Forelimb muscle (tissue), 1 donor: ENCODE data around the gene ARL5A. TPM values are rescaled to one million over a fixed set of nuclear protein-coding genes. Genes with fewer than 3 reads are reported as not detected.

Experiments
- DNase-seq: peaks from one replicate; pipeline ENCODE4 v3.0.0-alpha.2; 2013; ENCODE audit warnings: low read depth
- polyA plus RNA-seq: library from polyadenylated mRNA; unstranded; fragments of 120-200 nt; gene quantifications from one replicate; pipeline ENCODE4 v1.2.1, GENCODE V29; 2013; ENCODE audit not compliant: insufficient read length

ARL5A gene
- polyA plus RNA-seq, 1 donor, result 21.7 TPM

GRCh38 chr2:151840216-151841046 is 12.2 kb upstream of the ARL5A start:
- no peak for DNase-seq

GRCh38 chr2:151837926-151838325 is 9.7 kb upstream of the ARL5A start:
- DNase-seq, result no peak

GRCh38 chr2:151833984-151834383 is 5.8 kb upstream of the ARL5A start:
- no peak for DNase-seq

GRCh38 chr2:151830961-151831360 is 2.7 kb upstream of the ARL5A start:
- DNase-seq, result no peak

- DNase-seq, result no peak
Measured at GRCh38 chr2:151828890-151829324, 686 bp upstream of the ARL5A start.

GRCh38 chr2:151827564-151828142 is 568 bp downstream of the ARL5A start:
- no peak for DNase-seq

- DNase-seq, result no peak
Measured at GRCh38 chr2:151826737-151827157, 1.5 kb downstream of the ARL5A start.

- no peak for DNase-seq
Measured at GRCh38 chr2:151824886-151825285, 3.3 kb downstream of the ARL5A start.

GRCh38 chr2:151823651-151824050 is 4.6 kb downstream of the ARL5A start:
- DNase-seq, result no peak

- no peak for DNase-seq
Measured at GRCh38 chr2:151819920-151820319, 8.3 kb downstream of the ARL5A start.

GRCh38 chr2:151817929-151818328 is 10.3 kb downstream of the ARL5A start:
- DNase-seq, result no peak

GRCh38 chr2:151816843-151817242 is 11.4 kb downstream of the ARL5A start:
- DNase-seq, result no peak

- DNase-seq, result no peak
Measured at GRCh38 chr2:151815821-151816489, 12.3 kb downstream of the ARL5A start.

GRCh38 chr2:151810489-151810888 is 17.7 kb downstream of the ARL5A start:
- DNase-seq, result no peak

GRCh38 chr2:151809073-151809383 is 19.2 kb downstream of the ARL5A start:
- no peak for DNase-seq

GRCh38 chr2:151808258-151809072 is 19.8 kb downstream of the ARL5A start:
- DNase-seq, result no peak

GRCh38 chr2:151805961-151806360 is 22.3 kb downstream of the ARL5A start:
- DNase-seq, result no peak

GRCh38 chr2:151805343-151805742 is 22.9 kb downstream of the ARL5A start:
- DNase-seq, result no peak

- DNase-seq, result no peak
Measured at GRCh38 chr2:151803811-151804210, 24.4 kb downstream of the ARL5A start.

GRCh38 chr2:151802315-151802714 is 25.9 kb downstream of the ARL5A start:
- no peak for DNase-seq

- no peak for DNase-seq
Measured at GRCh38 chr2:151799886-151800292, 28.3 kb downstream of the ARL5A start.

- no peak for DNase-seq
Measured at GRCh38 chr2:151796774-151797173, 31.4 kb downstream of the ARL5A start.
